GM18951 (cell line): ENCODE results near the gene RNF133.
"Not testable (repeated sequence)": the region's sequence is repeated elsewhere in the genome, so short reads cannot be mapped to it uniquely, and the experiment has no call there.

Experiments used
- POLR2A ChIP-seq: IDR thresholded peaks from 4 replicates; pipeline ENCODE4 v1.6.1; 2011; ENCODE audit warnings: mild to moderate bottlenecking; ENCODE audit not compliant: insufficient read length, insufficient read depth; ENCODE audit errors: extremely low read depth
- in situ Hi-C: fragments of 300-500 bp; cut with MboI; formaldehyde crosslinking; loops from one replicate; pipeline ENCODE4 v1.12.0; 2022; ENCODE audit warnings: low sequenced_read_pairs, mixed read lengths, inconsistent platforms; ENCODE audit not compliant: unreplicated experiment

The RNF133 gene

DNA sequence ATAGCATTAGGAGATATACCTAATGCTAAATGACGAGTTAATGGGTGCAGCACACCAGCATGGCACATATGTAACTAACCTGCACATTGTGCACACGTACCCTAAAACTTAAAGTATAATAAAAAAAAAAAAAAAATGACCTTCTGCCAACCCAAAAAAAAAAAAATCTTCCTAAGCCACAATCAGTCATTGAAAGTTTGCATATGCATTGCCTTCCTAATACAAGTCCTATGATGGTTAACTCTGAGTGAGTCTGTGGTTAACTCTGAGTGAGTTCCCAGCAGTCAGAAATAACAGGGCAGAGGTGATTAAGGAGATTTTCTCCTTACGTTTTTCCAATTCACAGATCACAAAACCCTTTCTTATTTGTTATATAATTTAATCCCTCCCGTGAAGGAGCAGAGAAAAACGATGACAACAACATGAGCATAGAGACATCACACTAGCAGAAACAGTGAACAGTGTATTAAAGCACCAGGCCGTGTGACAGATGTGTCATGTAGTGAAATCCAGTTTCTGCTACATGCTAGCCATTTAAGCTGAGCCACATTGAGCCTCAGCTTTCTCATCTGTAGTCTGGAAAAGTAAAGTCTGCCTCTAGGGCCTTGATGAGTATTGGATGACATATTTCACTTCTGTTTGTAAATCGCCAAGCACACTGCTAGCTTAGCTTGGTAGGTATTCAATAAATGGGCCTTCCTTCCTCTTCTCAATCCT is 11.2 kb upstream of the RNF133 start:
- in situ Hi-C loops, result no loop called here
- TF ChIP-seq POLR2A, result no peak

DNA sequence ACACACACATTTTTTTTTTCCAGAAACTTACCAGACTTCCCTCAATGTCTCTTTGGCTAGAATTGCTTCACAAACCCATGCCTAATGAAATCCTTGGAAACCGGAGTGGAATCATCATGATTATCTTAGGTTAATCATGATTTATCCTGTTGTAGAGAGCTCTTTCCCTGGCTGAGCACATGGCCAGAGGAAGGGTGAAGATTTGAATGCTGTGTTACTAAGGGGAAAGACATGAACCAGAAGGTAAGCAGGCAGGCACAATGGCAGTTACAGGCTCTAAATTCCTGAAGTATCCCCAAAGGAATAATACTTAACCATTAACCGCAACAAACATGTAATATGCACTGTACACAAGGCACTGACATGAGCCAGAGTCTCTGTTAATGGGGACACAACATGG is 7.9 kb upstream of the RNF133 start:
- in situ Hi-C loops, result no loop called here

DNA sequence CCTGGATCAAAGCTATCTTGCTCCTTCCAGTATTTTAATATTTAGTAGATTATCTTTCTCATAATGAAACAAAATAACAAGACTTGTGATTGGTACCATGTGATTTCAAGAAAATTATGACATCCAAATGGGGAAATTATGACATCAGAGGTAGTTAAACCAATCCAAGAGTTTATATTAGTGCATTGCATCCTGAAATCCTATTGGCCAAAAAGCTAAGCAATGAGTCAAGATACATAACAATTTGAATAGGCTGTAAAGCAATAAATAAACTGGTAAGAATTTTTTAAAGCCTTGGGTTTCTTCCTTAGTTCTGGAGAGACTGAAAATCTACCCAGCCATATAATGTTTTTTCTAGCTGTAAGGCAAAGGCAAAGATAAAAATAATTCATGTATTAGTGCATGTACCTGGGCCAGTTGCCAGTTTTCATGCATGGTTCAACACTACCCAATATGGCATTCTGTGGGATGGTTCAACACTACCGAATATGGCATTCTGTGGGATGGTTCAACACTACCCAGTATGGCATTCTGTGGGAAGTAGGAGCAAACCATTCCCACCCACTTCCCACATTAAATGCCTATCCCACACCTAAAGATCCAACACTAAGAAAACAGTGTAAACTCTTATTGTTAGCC is 4.1 kb upstream of the RNF133 start, which contains the start of gene RNF148:
Gene RNF148, minus strand, starts transcription at position 51 of the 639 bp plus-strand sequence. CDS start 172 bp downstream, outside the sequence.
- TF ChIP-seq POLR2A, result no peak

More for the DNA sequence above, 7.9 kb upstream of the RNF133 start:
- TF ChIP-seq POLR2A, result no peak

DNA sequence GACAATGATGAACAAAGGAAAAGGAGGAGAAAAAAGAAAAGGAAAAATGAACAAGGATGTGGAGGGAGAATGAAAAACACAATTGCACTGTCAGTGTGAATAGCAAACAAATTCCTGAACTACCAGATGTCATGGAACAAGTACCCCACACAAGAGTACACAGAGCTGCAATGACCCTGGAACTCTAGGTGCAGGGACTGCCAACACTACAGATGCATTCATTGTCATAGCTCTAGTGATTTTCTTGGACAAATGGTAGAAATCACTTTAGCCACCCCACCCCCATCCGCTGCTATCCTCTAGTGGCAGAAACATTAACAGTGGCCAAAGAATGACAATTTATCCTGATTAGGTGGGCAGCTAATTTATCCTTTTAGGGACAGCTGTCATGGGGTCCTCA is 3.1 kb downstream of the RNF133 start:
- no peak for TF ChIP-seq POLR2A
- in situ Hi-C loops, result no loop called here

More for the DNA sequence above, 4.1 kb upstream of the RNF133 start, which contains the start of gene RNF148:
- in situ Hi-C loops, result no loop called here

DNA sequence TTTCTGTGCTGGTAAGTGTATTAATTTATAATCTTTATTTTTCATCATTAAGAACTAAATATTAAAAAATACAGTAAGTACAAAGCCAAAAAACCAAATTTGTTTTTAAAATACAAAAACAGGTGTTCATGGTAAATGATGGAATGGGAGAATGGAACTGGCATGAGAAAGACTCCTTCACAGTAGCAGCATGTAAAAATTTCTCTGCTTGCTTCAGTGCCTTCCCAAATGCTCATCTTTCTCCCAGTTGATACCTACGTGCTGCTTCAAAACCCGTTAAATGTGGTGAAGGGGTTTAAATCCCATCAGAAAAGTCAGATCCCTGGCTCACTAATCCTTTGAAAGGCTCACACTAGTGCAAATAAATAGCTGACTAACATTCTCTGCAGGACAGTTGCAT is 4.2 kb downstream of the RNF133 start:
- in situ Hi-C loops, result no loop called here
- TF ChIP-seq POLR2A, result no peak

DNA sequence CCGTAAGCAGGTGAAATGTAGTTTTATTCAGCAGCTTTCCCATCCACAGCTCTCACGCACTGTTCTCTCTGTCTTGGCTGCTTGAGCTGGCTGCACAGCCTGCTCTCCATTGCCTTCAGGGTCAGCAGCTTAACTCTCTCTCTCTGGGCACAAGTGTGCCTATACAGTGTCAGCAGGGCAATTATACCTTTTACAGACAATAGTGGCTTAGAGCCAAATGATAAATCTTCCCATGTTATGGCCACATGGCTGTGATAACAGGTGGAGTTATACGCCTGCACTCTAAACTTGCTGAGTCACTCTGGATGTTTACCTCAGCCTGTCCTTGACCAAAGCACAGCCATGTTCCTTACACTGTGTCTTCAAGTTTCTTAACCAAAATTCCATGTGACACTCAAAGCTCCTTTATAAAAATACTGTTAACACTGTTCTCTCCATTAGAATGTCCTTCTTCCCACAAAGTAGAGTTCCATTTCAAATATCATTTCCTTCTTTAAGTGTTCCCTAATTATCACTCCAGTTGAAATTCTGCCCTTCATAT is 6.1 kb downstream of the RNF133 start:
- in situ Hi-C loops, result no loop called here
- TF ChIP-seq POLR2A, result no peak

DNA sequence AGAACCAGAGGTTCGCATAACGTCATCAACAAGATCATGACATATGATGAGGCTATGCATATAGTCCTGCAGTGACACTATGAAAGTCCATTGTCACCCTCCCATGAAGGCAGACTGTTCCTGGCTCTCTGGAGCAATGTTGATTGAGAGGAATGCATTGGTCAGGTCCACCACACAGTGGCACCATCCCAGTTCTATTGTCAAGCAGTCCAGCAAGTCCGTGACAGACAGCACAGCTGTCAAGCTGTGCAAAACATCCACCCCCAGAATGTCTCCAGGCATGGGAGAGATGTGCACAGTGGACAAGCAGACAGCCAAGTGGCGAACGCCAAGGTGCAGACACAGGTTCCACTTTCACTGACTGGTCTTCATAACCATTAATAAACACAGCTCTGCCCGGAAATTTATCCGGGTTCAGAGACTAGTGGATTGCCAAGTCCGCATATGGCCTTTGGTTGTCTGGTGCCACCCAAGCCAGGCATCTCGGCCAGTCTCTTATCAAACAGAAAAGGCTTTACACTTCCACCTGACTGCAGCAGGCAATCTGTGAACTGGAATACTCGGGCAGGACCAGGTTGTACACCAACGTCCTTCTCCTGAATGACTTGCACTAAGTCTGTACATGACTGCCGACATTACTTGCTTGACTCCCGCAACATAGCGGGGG is 7.2 kb downstream of the RNF133 start:
- no peak for TF ChIP-seq POLR2A
- in situ Hi-C loops, result no loop called here

DNA sequence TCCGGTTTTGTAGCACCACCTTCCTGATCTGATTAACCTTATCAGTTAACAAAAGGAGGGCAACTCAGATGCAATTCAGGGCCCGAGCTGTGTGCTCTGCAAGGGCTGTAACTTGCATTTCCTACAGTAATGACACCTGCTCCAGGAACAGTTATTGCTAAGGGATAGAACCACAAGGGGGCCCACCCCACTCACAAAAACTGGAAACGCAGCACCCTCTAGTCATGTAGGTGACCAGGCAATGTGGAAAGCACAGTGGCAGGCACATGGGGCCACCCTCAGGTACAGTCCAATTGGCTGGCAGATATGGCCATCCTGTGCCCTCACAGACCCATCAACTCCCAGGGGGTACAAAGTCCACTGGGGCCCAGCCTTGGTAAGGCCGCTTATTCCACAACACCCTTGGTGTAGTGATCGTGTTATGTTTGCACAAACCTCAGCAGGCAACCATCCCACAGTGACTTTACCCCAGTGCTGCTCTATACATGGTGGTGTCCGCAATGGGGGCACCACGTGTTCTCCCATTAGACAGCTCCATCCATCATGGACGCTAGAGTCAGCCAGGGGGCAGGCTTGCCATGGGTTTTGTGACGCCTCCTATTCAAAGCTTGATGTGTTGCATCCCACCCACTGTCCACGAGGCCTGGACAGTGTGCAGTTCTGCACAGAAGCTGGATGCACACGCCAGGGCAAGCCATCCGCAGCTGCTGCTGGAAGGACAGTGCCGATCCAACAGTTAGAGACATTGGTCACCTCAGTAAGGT is 9.4 kb downstream of the RNF133 start:
- TF ChIP-seq POLR2A, result no peak
- in situ Hi-C loops, result no loop called here

DNA sequence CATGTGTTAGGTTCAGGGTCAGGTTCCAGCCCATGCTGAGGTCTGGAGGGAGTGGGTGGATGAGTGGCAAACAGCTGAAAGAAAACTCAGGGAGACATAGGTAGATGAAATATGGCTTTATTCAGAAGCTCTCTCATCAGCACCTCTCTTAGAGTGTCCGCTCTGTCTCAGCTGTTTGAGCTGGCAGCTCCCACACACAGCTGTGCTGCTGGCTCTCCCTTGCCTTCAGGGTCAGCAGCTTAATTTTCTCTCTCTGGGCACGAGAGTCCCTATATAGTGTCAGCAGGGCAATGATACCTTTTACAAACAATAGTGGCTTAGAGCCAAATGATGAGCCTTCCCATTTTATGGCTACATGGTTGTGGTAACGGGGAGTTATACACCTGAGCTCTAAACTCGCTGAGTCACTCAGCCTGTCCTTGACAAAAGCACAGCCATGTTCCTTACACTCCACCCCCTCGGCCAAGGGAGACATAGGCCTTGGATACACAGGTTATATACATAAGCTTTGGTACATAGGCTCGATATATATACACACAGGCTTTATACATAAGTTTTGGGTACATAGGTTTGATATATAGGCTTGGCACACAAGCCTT is 10.4 kb downstream of the RNF133 start:
- in situ Hi-C loops, result no loop called here
- TF ChIP-seq POLR2A, result no peak

DNA sequence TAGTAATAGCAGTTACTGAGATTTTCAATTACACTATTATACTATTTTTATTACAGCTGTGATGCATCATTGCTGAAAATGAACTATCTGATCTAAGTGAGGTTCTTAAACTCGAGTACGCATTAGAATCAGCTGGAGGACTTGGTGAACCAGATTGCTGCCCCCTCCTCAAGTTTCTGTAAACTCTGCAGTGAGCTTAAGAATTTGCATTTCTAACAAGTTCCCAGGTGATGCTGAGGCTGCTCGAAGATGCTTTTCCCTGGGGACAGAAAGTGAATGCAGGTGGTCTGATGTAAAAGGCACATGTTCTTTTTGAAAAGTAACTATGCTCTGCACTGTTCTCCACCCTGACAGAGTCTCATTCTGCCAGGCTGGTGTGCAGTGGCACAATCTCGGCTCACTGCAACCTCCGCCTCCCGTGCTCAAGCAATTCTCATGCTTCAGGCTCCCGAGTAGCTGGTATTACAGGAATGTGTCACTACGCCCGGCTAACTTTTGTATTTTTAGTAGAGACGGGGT is 12.5 kb downstream of the RNF133 start:
- in situ Hi-C loops, result no loop called here
- no peak for TF ChIP-seq POLR2A

DNA sequence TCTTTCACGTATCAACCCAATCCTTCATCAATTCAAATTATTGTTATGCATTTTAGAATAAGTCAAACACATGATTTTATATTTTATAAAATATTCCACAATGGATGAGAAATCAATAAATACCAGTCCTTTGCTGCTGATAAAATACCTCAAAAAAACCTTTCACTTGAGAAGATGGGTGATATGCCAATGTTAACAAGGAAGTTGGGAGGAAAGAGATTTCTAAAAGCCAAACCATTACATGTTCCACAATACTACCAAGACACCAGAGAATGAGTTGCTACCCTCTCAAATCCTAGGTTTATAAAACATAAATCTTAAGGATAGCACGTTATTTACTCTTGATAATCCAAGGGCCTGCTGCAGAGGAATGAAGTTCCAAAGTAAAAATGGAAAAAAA is 14.4 kb downstream of the RNF133 start:
- in situ Hi-C loops, result no loop called here
- no peak for TF ChIP-seq POLR2A

DNA sequence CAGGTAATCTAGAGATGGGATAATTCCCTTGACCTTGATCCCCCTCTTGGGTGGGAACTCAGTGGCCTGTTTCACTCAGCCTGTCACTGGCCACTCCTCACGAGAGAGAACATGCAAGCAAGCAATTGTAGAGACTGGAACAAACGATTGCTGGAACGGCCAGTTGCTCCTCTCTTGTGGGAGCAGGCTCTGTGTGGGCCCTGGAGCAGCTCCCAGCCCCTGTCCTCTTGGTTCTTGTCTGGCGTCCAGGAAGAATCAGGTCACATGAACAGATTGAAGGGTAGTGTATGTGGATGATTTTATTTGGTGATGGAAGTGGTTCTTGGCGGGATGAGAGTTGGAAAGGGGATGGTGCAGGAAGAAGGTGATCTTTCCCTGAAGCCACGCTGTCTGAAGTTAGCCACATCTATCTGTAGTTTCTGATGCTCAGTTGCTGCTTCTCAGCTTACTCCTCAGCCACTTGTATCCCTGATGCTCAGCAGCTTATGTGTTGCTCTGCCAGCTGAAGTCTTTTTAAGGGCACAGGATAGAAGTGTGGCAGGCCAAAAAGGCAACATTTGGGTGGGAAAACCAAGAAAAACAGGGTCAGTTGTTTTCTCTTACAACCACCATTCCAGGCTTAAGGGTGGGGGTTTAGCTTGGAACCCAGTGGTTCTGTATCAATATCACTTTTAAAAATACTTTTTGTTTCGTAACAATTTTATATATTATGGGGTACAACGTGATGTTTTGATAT is 15.9 kb downstream of the RNF133 start:
- no peak for TF ChIP-seq POLR2A
- in situ Hi-C loops, result no loop called here

DNA sequence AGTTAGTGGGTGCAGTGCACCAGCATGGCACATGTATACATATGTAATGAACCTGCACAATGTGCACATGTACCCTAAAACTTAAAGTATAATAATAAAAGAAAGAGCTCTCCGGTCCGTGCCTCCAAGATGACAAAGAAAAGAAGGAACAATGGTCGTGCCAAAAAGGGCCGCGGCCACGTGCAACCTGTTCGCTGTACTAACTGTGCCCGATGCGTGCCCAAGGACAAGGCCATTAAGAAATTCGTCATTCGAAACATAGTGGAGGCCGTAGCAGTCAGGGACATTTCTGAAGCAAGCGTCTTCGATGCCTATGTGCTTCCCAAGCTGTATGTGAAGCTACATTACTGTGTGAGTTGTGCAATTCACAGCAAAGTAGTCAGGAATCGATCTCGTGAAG is 17.7 kb downstream of the RNF133 start:
- in situ Hi-C loops, result not testable (repeated sequence)
